Breast epithelium (tissue), 4 donors: Measurements from ENCODE around the gene CHMP5. TPM values are rescaled to one million over a fixed set of nuclear protein-coding genes. Genes with fewer than 3 reads are reported as not detected.

ENCODE experiments used
- DNase-seq, 2 donors: peaks; one replicate each; pipeline ENCODE4 v3.0.0-alpha.2; 2019; ENCODE audit warnings: low spot score in 2 of 2
- H3K27ac ChIP-seq, 2 donors: fragments of 200-600 bp; sonication (generic) in 1 of 2; one replicate each; pipeline ENCODE4 v1.5.1; 2016 to 2019; ENCODE audit warnings: mild to moderate bottlenecking in 1 of 2
- H3K27me3 ChIP-seq, 2 donors: fragments of 200-600 bp; sonication (generic) in 1 of 2; one replicate each; pipeline versions ENCODE4 v1.5.1 to v1.6.0; 2017 to 2019; ENCODE audit warnings: control low read depth in 1 of 2, mild to moderate bottlenecking in 1 of 2
- H3K36me3 ChIP-seq: fragments of 200-600 bp; one replicate; pipeline ENCODE4 v1.5.1; 2019
- H3K4me1 ChIP-seq, 2 donors: fragments of 200-600 bp; sonication (generic); one replicate each; pipeline ENCODE4 v1.5.1; 2016 to 2019; ENCODE audit warnings: control low read depth in 1 of 2
- H3K4me3 ChIP-seq, 3 donors: fragments of 200-600 bp; sonication (generic); 1 replicate in 2 of 3; 2 replicates in 1 of 3; pipeline ENCODE4 v1.5.1; 2016 to 2019; ENCODE audit warnings: mild to moderate bottlenecking in 3 of 3, moderate library complexity in 2 of 3
- H3K9me3 ChIP-seq, 2 donors: fragments of 200-600 bp; sonication (generic) in 1 of 2; one replicate each; pipeline ENCODE4 v1.5.1; 2016 to 2019; ENCODE audit warnings: control low read depth in 1 of 2
- CTCF ChIP-seq, 3 donors: fragments of 450-650 bp; IDR thresholded peaks; one replicate each; pipeline ENCODE4 v1.5.1; 2016 to 2017; ENCODE audit warnings: antibody characterized with exemption in 3 of 3, mild to moderate bottlenecking in 3 of 3, moderate library complexity in 3 of 3
- POLR2A ChIP-seq: fragments of 450-650 bp; IDR thresholded peaks from one replicate; pipeline ENCODE4 v1.6.1; 2016; ENCODE audit warnings: antibody characterized with exemption, mild to moderate bottlenecking, moderate library complexity
- POLR2AphosphoS5 ChIP-seq, 3 donors: sonication (generic); formaldehyde crosslinking; IDR thresholded peaks; one replicate each; pipeline ENCODE4 v1.6.1; 2017; ENCODE audit warnings: antibody characterized with exemption in 3 of 3
- intact Hi-C: fragments of 100-400 bp; cut with DNase I; formaldehyde crosslinking; loops from one replicate; pipeline ENCODE4 v1.15.1; 2023; ENCODE audit warnings: low total_unique reads
- total RNA-seq, 3 donors: library from RNA; depleted of rRNA; stranded (reverse); fragments of >200 nt; gene quantifications; one replicate each; pipeline ENCODE4 v1.1.0, GENCODE V29; 2016

The CHMP5 gene
- total RNA-seq, 3 donors from 2014 or later = 63.1 to 73.4 (median 65.5) TPM

GRCh38 chr9:33265211-33265865 is 489 bp downstream of the CHMP5 start:
- DNase-seq = no peak
- Histone ChIP-seq H3K4me1 (peaks cover 0 to 8% of the 10 kb centered on the region in 2 donors), H3K9me3 (no peaks in the 10 kb centered on the region), H3K27me3 (no peaks in the 10 kb centered on the region), H3K4me3 (peak overlapping the region; percentile 97 to 98 (median 98)), H3K27ac (peak overlapping the region; percentile 95), H3K36me3 (no peaks in the 10 kb centered on the region)
- intact Hi-C loops = loop anchor here (2.0 kb wide), 1 partner anchor 75 kb away; no protein-coding TSS in a partner anchor
- no peak for TF ChIP-seq POLR2AphosphoS5 (IDR thresholded peaks at IDR 0.05)

GRCh38 chr9:33267151-33267767 is 2.4 kb downstream of the CHMP5 start:
- H3K4me1 ChIP-seq = peaks cover 0 to 8% of the 10 kb centered on the region in 2 donors
- intact Hi-C loops = no loop called here
- no peak for TF ChIP-seq POLR2AphosphoS5 (IDR thresholded peaks at IDR 0.05)
- no peak for TF ChIP-seq CTCF (IDR thresholded peaks at IDR 0.05)
- TF ChIP-seq POLR2A = no peak
- H3K9me3 ChIP-seq = no peaks in the 10 kb centered on the region
- H3K36me3 ChIP-seq = peaks cover 5% of the 10 kb centered on the region
- H3K27me3 ChIP-seq = no peaks in the 10 kb centered on the region
- H3K27ac ChIP-seq = no peak overlapping the region
- DNase-seq = no peak
- no peak overlapping the region for H3K4me3 ChIP-seq

GRCh38 chr9:33270146-33270545 is 5.3 kb downstream of the CHMP5 start:
- no peaks in the 10 kb centered on the region for H3K27me3 ChIP-seq
- intact Hi-C loops = no loop called here
- peaks cover 7% of the 10 kb centered on the region for H3K36me3 ChIP-seq
- TF ChIP-seq CTCF (IDR thresholded peaks at IDR 0.05) (no peak), POLR2AphosphoS5 (IDR thresholded peaks at IDR 0.05) (no peak), POLR2A (no peak)
- no peak overlapping the region for H3K27ac ChIP-seq
- no peak overlapping the region for H3K4me3 ChIP-seq
- H3K9me3 ChIP-seq = no peaks in the 10 kb centered on the region
- no peaks in the 10 kb centered on the region for H3K4me1 ChIP-seq
- DNase-seq = no peak

GRCh38 chr9:33272061-33272460 is 7.2 kb downstream of the CHMP5 start:
- Histone ChIP-seq H3K27ac (no peak overlapping the region), H3K27me3 (no peaks in the 10 kb centered on the region), H3K4me1 (no peaks in the 10 kb centered on the region), H3K36me3 (peaks cover 15% of the 10 kb centered on the region), H3K4me3 (no peak overlapping the region), H3K9me3 (no peaks in the 10 kb centered on the region)
- no peak for TF ChIP-seq POLR2A
- TF ChIP-seq CTCF (IDR thresholded peaks at IDR 0.05) = no peak
- TF ChIP-seq POLR2AphosphoS5 (IDR thresholded peaks at IDR 0.05) = no peak
- intact Hi-C loops = no loop called here
- no peak for DNase-seq

GRCh38 chr9:33273266-33273971 is 8.6 kb downstream of the CHMP5 start:
- H3K9me3 ChIP-seq = no peaks in the 10 kb centered on the region
- no peak overlapping the region for H3K4me3 ChIP-seq
- H3K4me1 ChIP-seq = no peaks in the 10 kb centered on the region
- no peak for DNase-seq
- intact Hi-C loops = no loop called here
- peaks cover 15% of the 10 kb centered on the region for H3K36me3 ChIP-seq
- H3K27me3 ChIP-seq = no peaks in the 10 kb centered on the region
- no peak for TF ChIP-seq CTCF (IDR thresholded peaks at IDR 0.05)
- no peak for TF ChIP-seq POLR2A
- no peak for TF ChIP-seq POLR2AphosphoS5 (IDR thresholded peaks at IDR 0.05)
- no peak overlapping the region for H3K27ac ChIP-seq
